GM12878 (cell line): Measurements from ENCODE around the gene PARD6B. TPM values are rescaled to one million over a fixed set of nuclear protein-coding genes. Genes with fewer than 3 reads are reported as not detected.

Experiments used
- BCL11A ChIP-seq: IDR thresholded peaks from 2 replicates; pipeline ENCODE4 v1.6.1; 2011; ENCODE audit warnings: low read depth, low read length
- BMI1 ChIP-seq: fragments of 450-650 bp; IDR thresholded peaks from 2 replicates; pipeline ENCODE4 v1.6.1; 2016; ENCODE audit warnings: mild to moderate bottlenecking, moderate library complexity, borderline replicate concordance
- CREM ChIP-seq: IDR thresholded peaks from 2 replicates; pipeline ENCODE4 v1.6.1; 2014; ENCODE audit warnings: antibody characterized with exemption, low read depth
- CUX1 ChIP-seq: IDR thresholded peaks from 2 replicates; pipeline ENCODE4 v1.6.1; 2012; ENCODE audit warnings: improper control_type of control experiment, low read depth, low read length; ENCODE audit not compliant: insufficient replicate concordance
- E4F1 ChIP-seq: fragments of 450-650 bp; IDR thresholded peaks from 2 replicates; pipeline ENCODE4 v1.6.1; 2018; ENCODE audit warnings: borderline replicate concordance, mild to moderate bottlenecking; ENCODE audit not compliant: partially characterized antibody
- HDAC6 ChIP-seq: fragments of 200-600 bp; sonication (generic); IDR thresholded peaks from one replicate; pipeline ENCODE4 v1.8.0; 2017; ENCODE audit warnings: antibody characterized with exemption; ENCODE audit not compliant: unreplicated experiment
- HSF1 ChIP-seq: fragments of 150-350 bp; IDR thresholded peaks from 2 replicates; pipeline ENCODE4 v1.6.1; 2014; ENCODE audit warnings: mild to moderate bottlenecking, low read depth, low read length
- IKZF1 ChIP-seq: fragments of 450-650 bp; conservative IDR thresholded peaks from 2 replicates; pipeline ENCODE4 v1.6.1; 2017; ENCODE audit warnings: antibody characterized with exemption, mild to moderate bottlenecking
- KDM1A ChIP-seq: fragments of 200-600 bp; sonication (generic); IDR thresholded peaks from 2 replicates; pipeline ENCODE4 v1.6.1; 2016; ENCODE audit warnings: borderline replicate concordance
- MTA2 ChIP-seq: fragments of 450-650 bp; IDR thresholded peaks from 2 replicates; pipeline ENCODE4 v1.6.1; 2016; ENCODE audit warnings: low read depth, mild to moderate bottlenecking, moderate library complexity
- MYB ChIP-seq: fragments of 150-350 bp; IDR thresholded peaks from 2 replicates; pipeline ENCODE4 v1.6.1; 2014; ENCODE audit warnings: mild to moderate bottlenecking, low read depth, low read length, borderline replicate concordance
- POLR2AphosphoS2 ChIP-seq: IDR thresholded peaks from 2 replicates; pipeline ENCODE4 v1.6.1; 2011; ENCODE audit warnings: low read depth, mild to moderate bottlenecking, low read length, improper control_type of control experiment, moderate library complexity
- RB1 ChIP-seq: fragments of 450-650 bp; formaldehyde crosslinking; IDR thresholded peaks from 2 replicates; pipeline ENCODE4 v1.6.1; 2017; ENCODE audit warnings: mild to moderate bottlenecking, borderline replicate concordance
- STAT1 ChIP-seq: fragments of 450-650 bp; conservative IDR thresholded peaks from 2 replicates; pipeline ENCODE4 v1.6.1; 2014; ENCODE audit warnings: antibody characterized with exemption, mild to moderate bottlenecking
- TAF1 ChIP-seq: IDR thresholded peaks from 2 replicates; pipeline ENCODE4 v1.6.1; 2011; ENCODE audit warnings: mild to moderate bottlenecking, low read depth, low read length, borderline replicate concordance
- ZNF217 ChIP-seq: fragments of 450-650 bp; IDR thresholded peaks from 2 replicates; pipeline ENCODE4 v1.6.1; 2017; ENCODE audit warnings: antibody characterized with exemption, mild to moderate bottlenecking
- polyA plus RNA-seq, 11 experiments: library from polyadenylated mRNA; depleted of rRNA in 4 of 11; unstranded in 6 of 11; stranded (reverse) in 5 of 11; fragments of >200 nt; fragmentation: Nextera tagmentation in 4 of 11; fragmentation: Illumina TruSeq in 1 of 11; extraction: Ambion mirVana in 4 of 11; extraction: Trizol in 1 of 11; gene quantifications; 1 replicate in 1 of 11; 2 replicates in 10 of 11; pipeline versions ENCODE4 v1.2.1 to v1.2.3, GENCODE V29; 2011 to 2016; ENCODE audit warnings: inconsistent platforms in 2 of 11, missing spikeins in 2 of 11, low read depth in 1 of 11
- total RNA-seq, 4 experiments: library from RNA; depleted of rRNA in 3 of 4; stranded (reverse); fragments of >200 nt in 3 of 4; fragmentation: Illumina TruSeq in 1 of 4; extraction: Trizol in 1 of 4; gene quantifications; 2 replicates each; pipeline versions ENCODE4 v1.2.1 to v1.2.3, GENCODE V29; 2013 to 2021
- TF ChIP-seq, protein P1 (sequence below): IDR thresholded peaks from 2 replicates; pipeline ENCODE4 v1.6.1; 2012; ENCODE audit warnings: mild to moderate bottlenecking, low read depth, low read length

Gene PARD6B
- total and polyA plus RNA-seq, 10 of the 15 experiments (the other 5 are each of a cell fraction or from before 2014, with no cell fraction given): 0.57 to 4.7 (median 2.0) TPM

GRCh38 chr20:50731055-50731929 is at the start of gene PARD6B (continued):
- TF ChIP-seq BMI1 (no peak), KDM1A (no peak), CREM (no peak), IKZF1 (peak; percentile 68), BCL11A (no peak), POLR2AphosphoS2 (no peak), ZNF217 (peak; percentile 50; the same call in 1 of the 2 replicates), HDAC6 (no peak), STAT1 (no peak), HSF1 (no peak), CUX1 (no peak), MYB (no peak), MTA2 (no peak), TAF1 (peak; percentile 53; the same call in 1 of the 2 replicates), RB1 (peak; percentile 85), E4F1 (peak; percentile 42)
- TF ChIP-seq, protein P1, sequence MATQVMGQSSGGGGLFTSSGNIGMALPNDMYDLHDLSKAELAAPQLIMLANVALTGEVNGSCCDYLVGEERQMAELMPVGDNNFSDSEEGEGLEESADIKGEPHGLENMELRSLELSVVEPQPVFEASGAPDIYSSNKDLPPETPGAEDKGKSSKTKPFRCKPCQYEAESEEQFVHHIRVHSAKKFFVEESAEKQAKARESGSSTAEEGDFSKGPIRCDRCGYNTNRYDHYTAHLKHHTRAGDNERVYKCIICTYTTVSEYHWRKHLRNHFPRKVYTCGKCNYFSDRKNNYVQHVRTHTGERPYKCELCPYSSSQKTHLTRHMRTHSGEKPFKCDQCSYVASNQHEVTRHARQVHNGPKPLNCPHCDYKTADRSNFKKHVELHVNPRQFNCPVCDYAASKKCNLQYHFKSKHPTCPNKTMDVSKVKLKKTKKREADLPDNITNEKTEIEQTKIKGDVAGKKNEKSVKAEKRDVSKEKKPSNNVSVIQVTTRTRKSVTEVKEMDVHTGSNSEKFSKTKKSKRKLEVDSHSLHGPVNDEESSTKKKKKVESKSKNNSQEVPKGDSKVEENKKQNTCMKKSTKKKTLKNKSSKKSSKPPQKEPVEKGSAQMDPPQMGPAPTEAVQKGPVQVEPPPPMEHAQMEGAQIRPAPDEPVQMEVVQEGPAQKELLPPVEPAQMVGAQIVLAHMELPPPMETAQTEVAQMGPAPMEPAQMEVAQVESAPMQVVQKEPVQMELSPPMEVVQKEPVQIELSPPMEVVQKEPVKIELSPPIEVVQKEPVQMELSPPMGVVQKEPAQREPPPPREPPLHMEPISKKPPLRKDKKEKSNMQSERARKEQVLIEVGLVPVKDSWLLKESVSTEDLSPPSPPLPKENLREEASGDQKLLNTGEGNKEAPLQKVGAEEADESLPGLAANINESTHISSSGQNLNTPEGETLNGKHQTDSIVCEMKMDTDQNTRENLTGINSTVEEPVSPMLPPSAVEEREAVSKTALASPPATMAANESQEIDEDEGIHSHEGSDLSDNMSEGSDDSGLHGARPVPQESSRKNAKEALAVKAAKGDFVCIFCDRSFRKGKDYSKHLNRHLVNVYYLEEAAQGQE: no peak
